Limb (tissue), 2 donors: ENCODE measurements around the gene MRPL14.
"Not testable (repeated sequence)": the region's sequence is repeated elsewhere in the genome, so short reads cannot be mapped to it uniquely, and the experiment has no call there.

Source experiments
- DNase-seq, 2 donors: peaks; one replicate each; pipeline ENCODE4 v3.0.0-alpha.2; 2016; ENCODE audit errors: extremely low spot score in 2 of 2

Gene MRPL14

GRCh38 chr6:44101832-44102231, 25.4 kb downstream of the MRPL14 start:
- DNase-seq = no peak

- DNase-seq = no peak
These were observed 27.1 kb downstream of the MRPL14 start for GRCh38 chr6:44100088-44100550.

- DNase-seq = no peak
These were observed 28.1 kb downstream of the MRPL14 start for GRCh38 chr6:44099192-44099591.

GRCh38 chr6:44097782-44098317, 29.4 kb downstream of the MRPL14 start:
- DNase-seq = no peak

GRCh38 chr6:44096612-44097011, 30.6 kb downstream of the MRPL14 start:
- DNase-seq = peak; percentile 64 to 81

- not testable (repeated sequence) for DNase-seq
These were observed 32.0 kb downstream of the MRPL14 start for GRCh38 chr6:44095243-44095623.

GRCh38 chr6:44094403-44095242, 32.6 kb downstream of the MRPL14 start:
- no peak for DNase-seq

- DNase-seq = no peak
These were observed 33.4 kb downstream of the MRPL14 start for GRCh38 chr6:44093750-44094402.

GRCh38 chr6:44093066-44093465, 34.2 kb downstream of the MRPL14 start:
- DNase-seq = no peak

- no peak for DNase-seq
These were observed 35.0 kb downstream of the MRPL14 start for GRCh38 chr6:44091981-44092884.

GRCh38 chr6:44091356-44091755, 35.9 kb downstream of the MRPL14 start:
- not testable (repeated sequence) for DNase-seq

GRCh38 chr6:44090465-44090864, 36.8 kb downstream of the MRPL14 start:
- DNase-seq = no peak

- DNase-seq = no peak
These were observed 38.2 kb downstream of the MRPL14 start for GRCh38 chr6:44088827-44089590.

- no peak for DNase-seq
These were observed 39.6 kb downstream of the MRPL14 start for GRCh38 chr6:44087623-44088022.

GRCh38 chr6:44086931-44087574, 40.2 kb downstream of the MRPL14 start:
- no peak for DNase-seq

- no peak for DNase-seq
These were observed 42.0 kb downstream of the MRPL14 start for GRCh38 chr6:44085219-44085618.

GRCh38 chr6:44084231-44085014, 42.8 kb downstream of the MRPL14 start:
- no peak for DNase-seq

GRCh38 chr6:44082872-44083321, 44.4 kb downstream of the MRPL14 start:
- DNase-seq = no peak

GRCh38 chr6:44081753-44082152, 45.5 kb downstream of the MRPL14 start:
- no peak for DNase-seq
